GM10847 (cell line): ENCODE data around the gene DMBX1.

ENCODE experiments used
- POLR2A ChIP-seq: IDR thresholded peaks from 2 replicates; pipeline ENCODE4 v1.6.1; 2011; ENCODE audit not compliant: insufficient read length; ENCODE audit errors: extremely low read depth

The DMBX1 gene

DNA sequence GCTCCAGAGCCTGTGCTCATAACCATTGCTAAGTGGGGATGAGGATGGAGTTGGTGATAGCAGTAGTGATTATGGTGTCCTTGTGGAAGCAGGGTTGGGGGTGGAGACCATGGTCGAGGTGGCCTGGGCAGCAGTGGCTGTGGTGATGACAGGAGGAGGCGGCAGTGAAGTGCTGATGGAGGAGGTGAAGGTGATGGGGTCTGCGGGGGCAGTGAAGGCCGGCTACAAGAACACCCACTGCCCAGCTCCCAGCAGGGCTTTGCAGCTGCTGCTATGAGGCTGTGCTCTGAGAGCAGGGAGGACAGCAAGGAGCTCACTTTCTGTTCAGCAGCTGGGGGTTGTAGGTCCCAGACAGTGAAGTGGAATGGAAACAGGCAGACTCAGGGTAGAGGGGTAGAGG lies 15.6 kb upstream of the DMBX1 start:
- no peak for TF ChIP-seq POLR2A

DNA sequence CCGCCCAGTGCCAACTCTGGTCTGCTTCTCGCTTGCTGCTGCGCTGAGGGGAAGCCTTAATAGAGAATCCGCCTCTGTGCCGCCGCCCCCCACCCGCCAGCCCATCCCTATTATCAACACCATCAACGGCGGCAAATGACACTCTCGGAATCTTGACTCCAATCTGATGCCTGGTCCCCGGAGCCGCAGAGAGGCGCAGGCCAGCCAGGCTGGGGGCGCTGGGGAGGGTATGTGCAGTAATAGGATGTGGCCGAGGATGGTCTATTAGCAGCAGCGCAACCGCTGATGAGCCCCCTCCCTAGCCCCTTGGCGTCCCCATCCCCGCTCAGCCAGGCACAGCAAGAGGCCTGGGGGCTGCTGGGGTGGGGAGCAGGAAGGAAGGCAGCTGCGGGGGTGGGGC lies 15.1 kb upstream of the DMBX1 start:
- no peak for TF ChIP-seq POLR2A

DNA sequence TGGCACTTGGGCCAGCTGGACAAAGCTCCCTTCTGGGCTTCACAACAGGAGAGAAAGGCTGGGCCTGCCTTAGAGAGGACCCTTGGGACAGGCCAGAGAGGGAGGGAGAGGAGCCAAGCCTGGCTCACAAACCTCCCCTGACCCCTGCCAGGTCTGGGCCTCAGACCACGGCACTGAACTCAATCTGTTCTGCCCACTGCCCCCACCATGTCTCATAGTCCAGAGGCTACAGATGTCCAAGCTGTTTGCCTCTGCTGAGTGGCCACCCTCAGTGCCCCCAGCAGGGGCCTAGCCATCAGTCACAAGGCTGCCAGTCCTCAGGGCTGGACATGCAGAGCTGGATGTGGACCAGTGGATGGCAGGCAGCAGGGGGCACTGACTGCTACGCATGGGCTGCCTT lies 13.0 kb upstream of the DMBX1 start:
- no peak for TF ChIP-seq POLR2A

DNA sequence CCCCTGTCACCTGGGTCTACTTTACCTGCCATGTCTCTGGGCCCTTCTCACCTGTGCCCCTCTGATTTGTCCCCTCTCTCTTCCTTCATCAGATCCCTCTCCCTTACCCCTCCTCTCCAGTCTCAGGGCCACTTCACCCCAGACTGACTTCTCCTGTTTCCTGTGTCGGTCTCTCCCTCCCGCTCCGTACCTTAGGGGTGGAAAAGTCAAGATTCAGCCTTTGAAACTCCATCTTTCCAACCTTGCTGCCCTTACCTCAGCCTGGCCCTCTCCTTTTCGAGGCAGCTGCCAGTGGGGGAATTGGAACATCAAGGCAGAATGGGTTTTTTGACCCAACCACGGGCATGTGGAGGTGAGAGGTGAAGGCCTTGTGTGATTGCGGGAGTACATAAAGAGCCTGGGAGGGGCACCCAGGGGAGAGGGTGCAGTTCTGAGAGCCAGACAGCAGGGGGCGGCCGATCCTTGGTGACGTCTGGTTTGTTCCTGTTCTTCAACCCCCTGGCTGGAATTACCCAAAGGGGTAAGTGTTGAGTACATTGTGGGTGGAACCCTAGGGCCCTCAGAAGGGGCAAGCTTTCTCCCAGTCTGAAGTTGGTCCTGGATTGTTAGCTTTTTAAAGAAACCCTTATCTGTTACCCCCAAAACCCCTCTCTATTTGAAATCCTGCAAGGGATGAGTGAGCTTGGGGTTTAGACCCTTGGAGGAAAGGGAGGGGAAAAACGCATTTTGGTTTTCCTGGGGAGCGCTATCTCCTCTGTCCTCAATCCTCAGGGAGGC lies 12.3 kb upstream of the DMBX1 start:
- TF ChIP-seq POLR2A: no peak

DNA sequence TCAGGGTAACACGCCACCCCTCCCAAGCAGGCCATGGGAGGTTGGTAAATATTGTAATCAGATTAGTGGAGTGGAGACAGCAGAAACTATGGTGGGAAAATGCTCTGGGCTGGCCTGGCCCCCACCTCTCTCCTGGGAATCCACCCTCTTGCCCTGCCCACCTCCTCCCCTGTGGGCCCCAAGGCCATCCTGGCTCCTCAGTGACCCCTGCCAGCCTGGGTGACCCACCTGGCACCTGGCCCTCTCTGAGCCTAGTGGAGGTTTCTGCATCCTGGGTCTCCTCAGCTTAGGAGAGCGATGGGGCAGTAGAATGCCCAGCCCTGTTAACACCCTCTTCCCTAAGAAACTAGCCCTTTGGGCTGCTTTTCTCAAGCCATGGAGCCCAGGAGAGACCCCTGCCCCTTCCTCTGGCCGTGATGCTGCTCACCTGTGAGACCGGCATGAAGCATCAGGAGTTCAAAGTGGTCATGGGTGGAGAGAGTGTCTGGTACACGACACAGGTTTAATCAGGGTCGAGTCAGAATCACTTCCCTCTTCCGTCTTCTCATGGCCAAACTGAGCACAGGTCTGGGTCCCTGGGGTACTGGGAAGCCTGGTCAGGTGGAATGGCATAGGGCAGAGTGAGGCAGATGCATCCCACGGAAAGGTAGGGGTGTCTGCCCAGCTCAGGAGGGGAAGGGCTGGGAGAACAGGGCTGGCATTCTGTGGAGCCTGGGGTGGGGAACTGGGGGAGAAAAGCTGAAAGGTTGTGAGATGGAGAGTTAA lies 10.7 kb upstream of the DMBX1 start:
- no peak for TF ChIP-seq POLR2A

DNA sequence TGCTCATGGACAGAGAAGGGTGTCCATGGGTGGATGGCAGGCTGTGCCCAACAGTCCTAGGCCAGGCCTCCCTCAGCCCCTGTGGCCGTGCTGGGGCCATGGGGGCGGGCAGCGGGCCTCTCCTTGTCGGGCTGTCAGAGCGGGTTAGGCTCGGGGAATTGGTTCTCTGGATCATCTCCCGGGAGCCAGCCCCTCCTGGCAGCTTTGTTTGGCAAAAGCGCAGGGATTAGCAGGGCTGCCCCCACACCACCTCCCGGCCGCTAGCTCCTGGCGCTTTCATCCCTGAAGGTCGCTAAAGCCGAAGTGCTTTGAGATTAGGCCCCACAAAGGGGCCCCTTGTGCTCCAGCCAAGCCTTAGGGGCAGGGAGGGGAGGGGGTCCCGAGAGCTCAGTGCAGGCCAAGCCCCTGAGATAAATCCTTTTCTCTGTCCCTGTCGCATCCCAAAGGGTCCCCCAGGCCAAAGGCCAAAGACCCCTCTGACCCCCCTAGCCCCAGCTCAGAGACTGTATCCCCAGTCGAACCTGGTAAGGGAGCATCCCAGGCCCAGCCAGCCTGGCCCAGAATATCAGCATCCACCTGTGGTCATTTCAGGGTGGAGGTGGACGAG lies 9.8 kb upstream of the DMBX1 start:
- no peak for TF ChIP-seq POLR2A

DNA sequence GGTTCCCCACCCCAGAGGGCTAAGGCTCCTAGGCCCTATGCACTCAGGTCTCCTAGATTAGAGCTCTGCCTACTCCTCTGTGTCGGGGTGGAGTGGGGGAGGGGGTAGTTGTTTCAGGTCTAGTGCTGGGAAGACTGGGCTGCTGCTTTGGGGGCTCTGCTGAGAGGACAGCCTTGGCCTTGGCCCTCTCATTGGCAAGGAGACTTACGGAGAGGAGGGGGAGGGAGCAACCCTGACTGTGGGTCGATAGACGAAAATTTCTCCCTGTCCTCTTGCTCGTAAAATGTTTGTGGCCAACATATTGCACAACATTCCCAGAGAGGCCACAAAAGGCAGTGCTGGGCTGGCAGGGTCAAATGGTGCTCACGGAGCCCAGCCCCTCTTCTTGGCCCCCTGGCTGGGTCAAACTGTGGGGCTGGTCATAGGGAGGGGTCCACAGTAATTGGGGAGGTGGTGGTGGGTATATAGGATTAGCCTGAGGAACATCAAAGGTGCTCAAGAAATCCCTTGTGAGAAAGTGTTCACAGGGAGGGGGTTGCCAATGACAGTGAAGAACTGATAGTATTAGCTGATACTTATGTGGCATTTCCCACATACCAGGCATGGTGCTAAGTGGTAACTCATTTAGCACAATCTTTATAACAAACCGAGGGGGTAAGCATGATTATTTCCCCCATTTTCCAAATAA lies 8.5 kb upstream of the DMBX1 start:
- TF ChIP-seq POLR2A: no peak

DNA sequence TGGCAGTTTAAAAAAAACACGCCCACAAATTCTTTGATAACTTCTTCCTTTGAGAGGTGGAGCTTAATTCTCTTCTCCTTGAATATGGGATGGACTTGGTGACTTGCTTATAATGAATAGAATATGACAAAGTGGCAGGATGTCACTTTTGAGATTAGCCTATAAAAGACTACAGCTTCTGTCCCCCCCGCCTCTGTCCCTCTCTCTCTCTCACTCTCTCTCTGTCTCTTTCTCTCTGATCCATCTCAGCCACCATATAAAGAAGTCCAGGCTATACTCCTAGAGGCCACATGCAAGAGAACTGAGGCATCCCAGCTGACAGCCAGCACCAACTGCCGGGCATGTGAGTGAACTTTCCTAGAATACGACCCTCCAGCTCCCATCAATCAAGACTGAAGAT lies 7.7 kb upstream of the DMBX1 start:
- TF ChIP-seq POLR2A: no peak

DNA sequence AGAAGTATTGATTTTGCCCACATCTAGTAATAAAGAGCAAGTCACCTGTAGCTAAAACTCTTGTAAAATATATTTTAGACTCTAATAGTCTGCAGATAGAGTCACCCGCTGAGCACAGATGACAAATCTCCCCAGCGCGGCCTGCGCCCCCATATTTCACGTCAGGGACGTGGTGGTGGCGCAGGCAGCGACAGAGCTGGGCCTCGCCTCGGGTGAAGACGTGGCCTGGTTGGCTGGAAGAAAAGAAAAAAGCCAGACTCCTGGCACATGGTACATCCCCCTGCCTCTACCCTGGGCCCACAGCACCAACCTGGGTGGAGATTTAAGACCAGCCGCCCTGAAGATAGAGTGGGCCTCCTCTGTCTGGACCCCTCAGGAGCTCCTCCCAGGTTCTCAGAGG lies 6.0 kb upstream of the DMBX1 start:
- TF ChIP-seq POLR2A: no peak

DNA sequence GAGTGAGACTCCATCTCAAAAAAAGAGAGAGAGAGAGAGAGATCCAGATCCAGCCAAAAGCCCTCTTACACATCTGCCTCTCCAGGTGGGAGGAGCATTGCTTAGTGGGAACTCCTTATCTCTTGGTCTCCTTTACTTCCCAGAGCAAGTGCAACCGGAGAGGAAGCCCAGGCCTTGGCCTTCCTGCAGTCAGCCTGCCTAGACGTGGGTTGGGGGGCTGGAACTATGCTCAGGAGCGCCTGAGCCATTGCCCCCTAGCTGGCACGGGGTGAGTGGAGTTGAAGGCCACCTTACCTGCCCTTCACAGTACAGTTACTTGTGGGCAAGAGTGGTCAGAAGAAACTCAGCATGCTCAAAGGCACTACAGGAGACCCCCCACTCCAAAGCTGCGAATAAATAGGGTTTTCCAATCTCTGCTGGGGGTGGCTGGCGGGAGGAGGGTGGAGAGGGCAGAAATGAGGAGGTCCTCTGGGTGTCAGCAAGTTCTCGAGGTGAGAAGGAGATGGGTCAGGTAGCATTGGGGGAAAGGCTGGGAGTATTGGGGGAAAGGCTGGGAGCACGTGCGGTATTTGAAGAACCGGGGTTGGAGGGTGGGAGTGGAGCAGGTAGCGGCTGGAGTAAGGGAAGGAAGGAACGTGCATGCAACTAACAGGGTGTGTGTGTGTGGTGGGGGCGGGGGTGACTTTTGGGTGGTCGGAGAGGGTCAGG lies 4.7 kb upstream of the DMBX1 start:
- TF ChIP-seq POLR2A: no peak

DNA sequence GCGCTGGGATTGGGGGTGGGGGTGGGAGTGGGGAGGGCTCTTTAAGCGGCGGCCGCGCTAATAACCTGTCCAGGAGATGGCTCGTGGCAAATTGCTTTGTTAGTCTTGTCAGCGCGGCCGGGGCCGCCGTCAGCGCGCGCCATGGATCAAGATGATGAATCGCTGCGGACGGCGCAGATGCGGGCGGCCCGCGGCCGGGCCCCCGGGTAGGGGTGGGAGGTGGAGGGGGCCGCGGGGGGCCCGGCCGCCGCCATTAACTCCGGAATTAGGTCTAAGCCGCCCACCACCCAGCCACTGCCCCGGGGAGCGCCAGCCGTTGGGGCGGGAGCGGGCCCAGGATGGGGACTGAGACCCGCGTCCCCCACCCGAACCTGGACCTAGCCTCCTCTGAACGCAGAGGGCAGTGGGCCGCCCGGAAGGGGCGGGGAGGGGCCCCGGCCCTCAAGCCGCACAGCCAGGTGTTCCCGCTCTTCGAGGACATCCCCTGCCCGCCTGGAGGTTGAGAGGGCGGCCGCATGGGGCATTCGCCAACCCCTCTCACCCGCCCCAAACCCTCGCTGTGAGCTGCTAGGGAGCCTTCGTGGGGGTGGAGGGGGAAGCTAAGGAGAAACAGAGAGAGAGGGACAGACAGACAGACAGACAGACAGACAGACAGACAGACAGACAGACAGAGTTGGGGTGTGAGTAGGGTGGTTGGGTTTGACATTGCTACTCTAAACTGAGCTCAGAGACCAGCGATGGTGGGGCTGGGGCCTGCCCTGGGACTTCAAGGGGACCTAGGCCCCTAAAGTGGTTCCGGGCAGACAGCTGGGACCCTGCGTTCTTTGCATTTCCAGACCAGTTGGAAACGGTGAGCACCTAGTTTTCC lies 3.8 kb upstream of the DMBX1 start:
- no peak for TF ChIP-seq POLR2A

DNA sequence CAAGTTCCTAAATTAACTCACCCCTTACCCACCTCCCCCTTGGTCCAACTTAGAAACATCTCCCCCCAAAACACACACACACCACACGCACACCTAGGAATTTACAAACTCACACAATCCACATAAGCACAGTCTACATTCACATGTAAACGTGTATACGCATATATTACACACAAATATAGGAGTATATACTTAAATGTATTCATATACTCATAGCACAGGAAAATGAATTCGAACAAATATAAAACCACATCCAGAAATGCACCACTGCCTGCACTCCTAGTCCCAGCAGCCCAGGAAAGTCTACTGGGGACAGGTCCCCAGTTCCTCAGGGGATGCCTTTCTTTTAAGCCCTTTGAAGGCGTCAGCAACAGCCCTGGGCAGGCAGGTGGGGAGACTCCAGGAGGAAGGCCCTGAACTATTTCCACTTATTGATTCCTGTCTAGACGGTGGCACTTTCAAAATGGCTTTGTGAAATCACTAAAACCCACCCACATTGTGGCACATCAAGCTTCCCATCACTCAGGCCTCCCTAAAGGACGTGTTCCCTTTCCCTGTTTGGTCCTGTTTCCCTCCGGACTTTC lies 3.1 kb upstream of the DMBX1 start:
- TF ChIP-seq POLR2A: no peak

DNA sequence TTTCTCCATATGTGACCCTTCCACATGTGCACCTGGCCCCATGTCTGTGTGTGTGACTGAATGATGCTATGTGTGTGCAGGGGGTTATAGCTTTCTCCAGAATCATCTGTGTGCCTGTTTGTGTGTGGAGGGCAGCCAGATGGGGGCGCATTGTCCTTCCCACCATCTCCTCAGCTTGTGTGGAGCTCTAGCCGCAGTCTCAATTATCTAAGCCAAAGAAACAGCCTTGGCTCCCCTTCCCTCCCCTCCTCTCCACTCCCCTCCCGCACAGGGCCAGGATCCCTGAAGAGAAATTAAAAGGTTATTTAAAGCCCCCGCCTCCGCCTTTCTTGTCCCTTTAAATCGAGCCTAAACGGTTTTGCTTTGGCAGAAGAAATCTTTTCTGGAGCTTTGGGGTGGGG lies 1.8 kb upstream of the DMBX1 start:
- TF ChIP-seq POLR2A: no peak

DNA sequence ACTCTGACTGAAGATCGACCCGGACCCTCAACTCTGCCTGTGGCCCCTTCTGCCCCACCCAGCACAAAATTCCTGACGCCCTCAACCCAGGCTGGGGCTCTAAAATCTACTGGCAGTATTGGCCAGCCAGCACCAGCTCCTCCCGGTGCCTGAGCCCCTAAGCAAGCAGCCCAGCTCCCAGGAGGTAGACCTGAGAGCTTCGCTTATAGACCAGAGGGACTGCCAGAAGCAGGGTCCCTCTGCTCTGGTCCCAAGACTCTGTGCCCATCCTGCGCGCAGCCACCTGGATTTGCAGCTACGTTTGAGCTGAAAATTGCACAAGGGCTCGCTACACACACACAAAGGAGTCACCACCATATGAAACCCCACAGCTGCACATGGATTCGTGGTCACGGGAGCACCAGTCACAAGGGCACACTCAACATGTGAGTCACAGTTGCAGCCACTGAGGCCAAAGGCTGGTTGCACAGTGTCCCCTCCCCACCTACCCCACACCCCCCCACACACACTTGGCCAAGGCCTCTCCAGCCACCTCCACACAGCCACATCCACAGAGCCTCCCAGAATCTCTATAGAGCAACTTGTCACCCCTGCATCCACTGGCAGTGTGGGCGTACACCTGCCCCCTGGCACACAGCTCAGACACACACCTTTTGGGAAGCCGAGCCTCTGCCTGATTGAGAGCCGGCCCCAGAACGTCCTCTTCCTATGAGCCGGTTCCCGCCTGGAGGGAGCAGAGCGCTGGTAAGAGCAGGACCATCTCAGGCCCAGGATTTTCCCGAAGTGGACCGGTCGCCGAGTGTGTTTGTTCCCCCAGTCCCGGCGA lies 1.1 kb upstream of the DMBX1 start:
- TF ChIP-seq POLR2A: no peak
